VCaP (cell line): Measurements from ENCODE around the gene STING1.

Experiments
- H3K27ac ChIP-seq: fragments of 450-650 bp; 2 replicates; pipeline ENCODE4 v1.5.1; 2017
- CTCF ChIP-seq: fragments of 450-650 bp; conservative IDR thresholded peaks from 2 replicates; pipeline ENCODE4 v1.5.1; 2017; ENCODE audit warnings: mild to moderate bottlenecking, moderate library complexity

Gene STING1

GRCh38 chr5:139439013-139439903, 43.3 kb downstream of the STING1 start, which contains the start of gene DNAJC18:
Gene DNAJC18, minus strand, starts transcription at chr5:139439525. Its CDS starts 80 bp downstream, at chr5:139439445.
- peak within 1 kb of the TSS; percentile 86 for H3K27ac ChIP-seq
- no peak for TF ChIP-seq CTCF

GRCh38 chr5:139438707-139439012, 43.9 kb downstream of the STING1 start:
- TF ChIP-seq CTCF = no peak
- peak overlapping the region; percentile 86 for H3K27ac ChIP-seq

GRCh38 chr5:139435676-139436075, 46.9 kb downstream of the STING1 start:
- no peak overlapping the region for H3K27ac ChIP-seq
- TF ChIP-seq CTCF = no peak

- no peak for TF ChIP-seq CTCF
- no peak overlapping the region for H3K27ac ChIP-seq
Measured at GRCh38 chr5:139431706-139432105, 50.9 kb downstream of the STING1 start.

- no peak overlapping the region for H3K27ac ChIP-seq
- no peak for TF ChIP-seq CTCF
Measured at GRCh38 chr5:139430015-139430414, 52.5 kb downstream of the STING1 start.

GRCh38 chr5:139426203-139426885, 56.2 kb downstream of the STING1 start:
- no peak overlapping the region for H3K27ac ChIP-seq
- no peak for TF ChIP-seq CTCF
